HG02973 (cell line): ENCODE measurements around the gene SULT1A1.

ENCODE experiments used
- ATAC-seq: cut with Tn5 transposase; IDR thresholded peaks from one replicate; pipeline ENCODE4 v1.9.1; 2021; ENCODE audit warnings: moderate library complexity; ENCODE audit not compliant: unreplicated experiment

SULT1A1 gene

GRCh38 chr16:28562199-28562598, 47.6 kb downstream of the SULT1A1 start:
- ATAC-seq = no peak

- ATAC-seq = no peak
Measured at GRCh38 chr16:28561557-28562187, 48.2 kb downstream of the SULT1A1 start.

GRCh38 chr16:28558456-28558855, 51.4 kb downstream of the SULT1A1 start:
- ATAC-seq = no peak

GRCh38 chr16:28556914-28557320, 52.9 kb downstream of the SULT1A1 start:
- ATAC-seq = no peak

GRCh38 chr16:28555561-28555960, 54.3 kb downstream of the SULT1A1 start:
- no peak for ATAC-seq
